Natural killer cell (primary cell): ENCODE data around the gene MAGEH1. TPM values are rescaled to one million over a fixed set of nuclear protein-coding genes. Genes with fewer than 3 reads are reported as not detected.
"Not testable (repeated sequence)": the region's sequence is repeated elsewhere in the genome, so short reads cannot be mapped to it uniquely, and the experiment has no call there.

ENCODE experiments used
- ATAC-seq, 3 donors: fragments of 150-1000 bp in 2 of 3; fragments of 200-7000 bp in 1 of 3; cut with Tn5 transposase; 1 replicate in 1 of 3; 2 replicates in 2 of 3; pipeline ENCODE4 v1.10.0; 2021; ENCODE audit warnings: mild to moderate bottlenecking in 2 of 3, moderate library complexity in 2 of 3
- DNase-seq, 2 donors: peaks; one replicate each; pipeline versions ENCODE4 v3.0.0 to v3.0.0-alpha.2; 2013 to 2021; ENCODE audit warnings: mixed read lengths in 1 of 2
- H3K27ac ChIP-seq: one replicate; pipeline ENCODE4 v1.5.1; 2013; ENCODE audit warnings: mild to moderate bottlenecking, low read length
- H3K27me3 ChIP-seq: one replicate; pipeline ENCODE4 v1.6.1; 2013; ENCODE audit warnings: low read length; ENCODE audit not compliant: control insufficient read depth, insufficient read depth
- H3K36me3 ChIP-seq: one replicate; pipeline ENCODE4 v1.6.1; 2013; ENCODE audit warnings: low read length; ENCODE audit not compliant: control insufficient read depth, insufficient read depth
- H3K4me1 ChIP-seq: one replicate; pipeline ENCODE4 v1.6.1; 2013; ENCODE audit warnings: low read length; ENCODE audit not compliant: control insufficient read depth, insufficient read depth
- H3K4me3 ChIP-seq: one replicate; pipeline ENCODE4 v1.5.1; 2013; ENCODE audit warnings: low read length
- H3K9me3 ChIP-seq: one replicate; pipeline ENCODE4 v1.6.1; 2013; ENCODE audit warnings: low read length; ENCODE audit not compliant: control insufficient read depth, insufficient read depth
- H3K27ac Mint-ChIP-seq, 2 donors: one replicate each; pipeline ENCODE4 v1.8.0; 2022; ENCODE audit warnings: mild to moderate bottlenecking in 2 of 2, mixed read lengths in 2 of 2, moderate library complexity in 1 of 2
- H3K27me3 Mint-ChIP-seq, 2 donors: one replicate each; pipeline ENCODE4 v1.8.0; 2022; ENCODE audit warnings: low read depth in 2 of 2, mixed read lengths in 2 of 2
- H3K36me3 Mint-ChIP-seq: one replicate; pipeline ENCODE4 v1.8.0; 2022; ENCODE audit warnings: mixed read lengths
- H3K4me1 Mint-ChIP-seq, 2 donors: one replicate each; pipeline ENCODE4 v1.8.0; 2022; ENCODE audit warnings: mixed read lengths in 2 of 2
- H3K4me3 Mint-ChIP-seq: one replicate; pipeline ENCODE4 v1.8.0; 2022; ENCODE audit warnings: mild to moderate bottlenecking, moderate library complexity, mixed read lengths
- H3K9me3 Mint-ChIP-seq, 2 donors: one replicate each; pipeline ENCODE4 v1.8.0; 2022; ENCODE audit warnings: mixed read lengths in 2 of 2
- CTCF ChIP-seq: fragments of 200-600 bp; IDR thresholded peaks from one replicate; pipeline ENCODE4 v1.8.0; 2022; ENCODE audit warnings: antibody characterized with exemption
- WGBS: methylation state at CpG from one replicate; pipeline ENCODE4 v1.1.7; 2013; ENCODE audit warnings: missing lambda C conversion rate; ENCODE audit not compliant: insufficient coverage; 5-methylcytosine and 5-hydroxymethylcytosine counted together
- intact Hi-C: fragments of 100-400 bp; cut with micrococcal nuclease; formaldehyde crosslinking; loops from one replicate; pipeline ENCODE4 v1.14.2; 2022
- total RNA-seq, 4 donors: library from RNA; stranded (reverse); fragments of 120-200 nt in 1 of 4; gene quantifications; one replicate each; pipeline versions ENCODE4 v1.2.3 to v1.2.4, GENCODE V29; 2013 to 2022

Gene MAGEH1
- total RNA-seq, 3 donors from 2014 or later (not counting 1 experiment from before 2014, with no cell fraction given): 10.7 to 13.0 (median 12.9) TPM

- H3K4me3 Mint-ChIP-seq, DNase-seq, H3K9me3 ChIP-seq, intact Hi-C loops, H3K4me1 ChIP-seq, H3K36me3 Mint-ChIP-seq, H3K27me3 ChIP-seq, H3K4me1 Mint-ChIP-seq, H3K36me3 ChIP-seq, H3K9me3 Mint-ChIP-seq, H3K4me3 ChIP-seq, H3K27ac Mint-ChIP-seq, H3K27me3 Mint-ChIP-seq, H3K27ac ChIP-seq: not testable (repeated sequence)
- WGBS: no CpG with 5 or more reads among the region's 5 CpGs
- ATAC-seq: peak in 1 of 3 donors; percentile 49
Measured at GRCh38 chrX:55464050-55464449, 12.1 kb downstream of the MAGEH1 start.

GRCh38 chrX:55465108-55465507 lies 13.2 kb downstream of the MAGEH1 start:
- H3K36me3 Mint-ChIP-seq, H3K4me1 ChIP-seq, H3K9me3 ChIP-seq, H3K4me3 ChIP-seq, H3K27ac Mint-ChIP-seq, H3K4me3 Mint-ChIP-seq, H3K4me1 Mint-ChIP-seq, H3K36me3 ChIP-seq, H3K27ac ChIP-seq, ATAC-seq, H3K27me3 ChIP-seq, H3K27me3 Mint-ChIP-seq, H3K9me3 Mint-ChIP-seq, DNase-seq, intact Hi-C loops: not testable (repeated sequence)
- WGBS: no CpG with 5 or more reads among the region's 5 CpGs

GRCh38 chrX:55465791-55466190 lies 13.9 kb downstream of the MAGEH1 start:
- H3K4me3 Mint-ChIP-seq, DNase-seq, intact Hi-C loops, H3K4me3 ChIP-seq, H3K4me1 ChIP-seq, H3K27me3 Mint-ChIP-seq, H3K36me3 Mint-ChIP-seq, H3K27ac ChIP-seq, H3K9me3 ChIP-seq, ATAC-seq, H3K36me3 ChIP-seq, H3K27ac Mint-ChIP-seq, H3K27me3 ChIP-seq, H3K9me3 Mint-ChIP-seq, H3K4me1 Mint-ChIP-seq: not testable (repeated sequence)
- no CpG with 5 or more reads among the region's 5 CpGs for WGBS

- H3K4me3 Mint-ChIP-seq, H3K27me3 ChIP-seq, H3K27ac ChIP-seq, H3K27ac Mint-ChIP-seq, H3K36me3 Mint-ChIP-seq, H3K9me3 ChIP-seq, DNase-seq, H3K36me3 ChIP-seq, H3K4me1 ChIP-seq, intact Hi-C loops, H3K27me3 Mint-ChIP-seq, ATAC-seq, H3K4me1 Mint-ChIP-seq, H3K4me3 ChIP-seq, H3K9me3 Mint-ChIP-seq: not testable (repeated sequence)
- WGBS: 80% methylated on average over 1 of the region's 8 CpGs
Measured at GRCh38 chrX:55479956-55480355, 28.0 kb downstream of the MAGEH1 start.

- Histone ChIP-seq H3K27ac (no peak overlapping the region), H3K4me3 (no peak overlapping the region), H3K9me3 (no peaks in the 10 kb centered on the region), H3K27me3 (no peaks in the 10 kb centered on the region), H3K4me1 (no peaks in the 10 kb centered on the region), H3K36me3 (no peaks in the 10 kb centered on the region)
- no peak for TF ChIP-seq CTCF
- DNase-seq (no peak), ATAC-seq (no peak)
- intact Hi-C loops: no loop called here
- no peaks in the 10 kb centered on the region for H3K36me3 Mint-ChIP-seq
- no peaks in the 10 kb centered on the region for H3K4me1 Mint-ChIP-seq
- no peak overlapping the region for H3K27ac Mint-ChIP-seq
- H3K4me3 Mint-ChIP-seq: no peak overlapping the region
- WGBS: 100% methylated on average over 2 of the region's 3 CpGs
- no peaks in the 10 kb centered on the region for H3K9me3 Mint-ChIP-seq
- H3K27me3 Mint-ChIP-seq: peaks cover 0 to 8% of the 10 kb centered on the region in 2 donors
Measured at GRCh38 chrX:55480390-55481062, 28.6 kb downstream of the MAGEH1 start.
